Measurements from ENCODE around the gene ABHD16A. TPM values are rescaled to one million over a fixed set of nuclear protein-coding genes. Genes with fewer than 3 reads are reported as not detected.

ABHD16A gene
- total and polyA plus RNA-seq, 2 of the 13 experiments (the other 11 are each of a cell fraction or from before 2014, with no cell fraction given) = 43.5 to 45.4 TPM

GRCh38 chr6:31702819-31703716, at the start of gene ABHD16A (continued):
- TF ChIP-seq CREB3 (CRISPR knock-in tag; IDR thresholded peaks at IDR 0.05) = peak; percentile 36; the same call in 1 of the 2 replicates
- TF ChIP-seq AKNA (CRISPR knock-in tag; IDR thresholded peaks at IDR 0.05; ENCODE audit: borderline replicate concordance) = no peak
- TF ChIP-seq ZHX1 (CRISPR knock-in tag; IDR thresholded peaks at IDR 0.05; ENCODE audit: low read depth) = peak; percentile 87; the same call in 1 of the 2 replicates
- no peak for TF ChIP-seq ZNF407 (CRISPR knock-in tag; IDR thresholded peaks at IDR 0.05; ENCODE audit: not compliant biosample characterization)
- TF ChIP-seq PAX8 (CRISPR knock-in tag; IDR thresholded peaks at IDR 0.05; ENCODE audit: borderline replicate concordance) = no peak
- no peak for TF ChIP-seq GLMP (CRISPR knock-in tag; IDR thresholded peaks at IDR 0.05; ENCODE audit: borderline replicate concordance)
- TF ChIP-seq ZFP62 (CRISPR knock-in tag; IDR thresholded peaks at IDR 0.05) = no peak; the same call in 1 of the 2 replicates
- TF ChIP-seq FOXK2 (IDR thresholded peaks at IDR 0.05) = peak; percentile 85
